Measurements from ENCODE around the gene ADGRF3. TPM values are rescaled to one million over a fixed set of nuclear protein-coding genes. Genes with fewer than 3 reads are reported as not detected.
"Not testable (repeated sequence)": the region's sequence is repeated elsewhere in the genome, so short reads cannot be mapped to it uniquely, and the experiment has no call there.

Gene ADGRF3
- total RNA-seq, 1 donor from 2014 or later = 0.12 TPM

DNA sequence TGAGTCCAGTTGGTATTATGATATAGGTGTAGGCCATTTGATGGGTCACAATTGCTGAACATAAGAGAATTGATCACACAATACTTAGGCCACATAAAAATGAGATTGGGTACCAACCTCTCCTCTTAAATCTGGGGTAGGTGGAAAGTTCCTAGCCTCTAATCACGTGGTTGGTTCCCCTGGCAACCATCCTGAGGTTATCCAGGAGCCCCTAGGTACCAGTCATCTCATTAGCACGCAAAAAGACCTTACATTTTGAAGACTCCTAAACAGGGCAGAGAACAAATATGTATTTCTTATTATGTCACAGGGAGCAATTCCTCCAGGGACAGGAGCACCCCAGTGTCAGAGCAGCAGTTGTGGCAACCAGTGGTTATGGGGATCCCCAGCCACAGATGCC, 13.3 kb downstream of the ADGRF3 start:
- no peak overlapping the region for H3K4me3 Mint-ChIP-seq (ENCODE audit: unreplicated experiment)
- H3K9me3 Mint-ChIP-seq (ENCODE audit: low read depth) = no peaks in the 10 kb centered on the region
- H3K27me3 Mint-ChIP-seq (ENCODE audit: low read depth) = peaks cover 11% of the 10 kb centered on the region
- peaks cover 6% of the 10 kb centered on the region for H3K4me1 Mint-ChIP-seq (ENCODE audit: low read depth)
- H3K36me3 Mint-ChIP-seq (ENCODE audit: low read depth) = no peaks in the 10 kb centered on the region
- TF ChIP-seq, protein P1, sequence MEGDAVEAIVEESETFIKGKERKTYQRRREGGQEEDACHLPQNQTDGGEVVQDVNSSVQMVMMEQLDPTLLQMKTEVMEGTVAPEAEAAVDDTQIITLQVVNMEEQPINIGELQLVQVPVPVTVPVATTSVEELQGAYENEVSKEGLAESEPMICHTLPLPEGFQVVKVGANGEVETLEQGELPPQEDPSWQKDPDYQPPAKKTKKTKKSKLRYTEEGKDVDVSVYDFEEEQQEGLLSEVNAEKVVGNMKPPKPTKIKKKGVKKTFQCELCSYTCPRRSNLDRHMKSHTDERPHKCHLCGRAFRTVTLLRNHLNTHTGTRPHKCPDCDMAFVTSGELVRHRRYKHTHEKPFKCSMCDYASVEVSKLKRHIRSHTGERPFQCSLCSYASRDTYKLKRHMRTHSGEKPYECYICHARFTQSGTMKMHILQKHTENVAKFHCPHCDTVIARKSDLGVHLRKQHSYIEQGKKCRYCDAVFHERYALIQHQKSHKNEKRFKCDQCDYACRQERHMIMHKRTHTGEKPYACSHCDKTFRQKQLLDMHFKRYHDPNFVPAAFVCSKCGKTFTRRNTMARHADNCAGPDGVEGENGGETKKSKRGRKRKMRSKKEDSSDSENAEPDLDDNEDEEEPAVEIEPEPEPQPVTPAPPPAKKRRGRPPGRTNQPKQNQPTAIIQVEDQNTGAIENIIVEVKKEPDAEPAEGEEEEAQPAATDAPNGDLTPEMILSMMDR (IDR thresholded peaks at IDR 0.05) = no peak
- no peak overlapping the region for H3K27ac Mint-ChIP-seq (ENCODE audit: unreplicated experiment)
- DNase-seq (ENCODE audit: low spot score) = no peak

DNA sequence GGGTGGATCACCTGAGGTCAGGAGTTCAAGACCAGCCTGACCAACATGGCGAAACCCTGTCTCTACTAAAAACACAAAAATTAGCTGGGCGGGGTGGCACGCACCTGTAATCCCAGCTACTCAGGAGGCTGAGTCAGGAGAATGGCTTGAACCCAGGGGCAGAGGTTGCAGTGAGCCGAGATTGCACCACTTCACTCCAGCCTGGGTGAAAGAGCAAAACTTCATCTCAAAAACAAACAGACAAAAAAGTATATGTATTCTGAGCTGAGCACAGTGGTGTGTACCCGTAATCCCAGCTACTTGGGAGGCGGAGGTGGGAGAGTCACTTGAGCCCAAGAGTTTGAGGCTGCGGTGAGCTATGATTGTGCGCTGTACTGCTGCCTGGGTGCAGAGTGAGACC, 15.3 kb downstream of the ADGRF3 start:
- H3K4me3 Mint-ChIP-seq (ENCODE audit: unreplicated experiment); H3K4me1 Mint-ChIP-seq (ENCODE audit: low read depth): not testable (repeated sequence)

GRCh38 chr2:26330604-26331003, 16.0 kb downstream of the ADGRF3 start:
- peaks cover 11% of the 10 kb centered on the region for H3K27me3 Mint-ChIP-seq (ENCODE audit: low read depth)

More for the DNA sequence above, 15.3 kb downstream of the ADGRF3 start:
- peaks cover 11% of the 10 kb centered on the region for H3K27me3 Mint-ChIP-seq (ENCODE audit: low read depth)
- not testable (repeated sequence) for H3K9me3 Mint-ChIP-seq (ENCODE audit: low read depth); DNase-seq (ENCODE audit: low spot score); H3K27ac Mint-ChIP-seq (ENCODE audit: unreplicated experiment); H3K36me3 Mint-ChIP-seq (ENCODE audit: low read depth)

GRCh38 chr2:26330114-26330549, 16.5 kb downstream of the ADGRF3 start:
- no peaks in the 10 kb centered on the region for H3K36me3 Mint-ChIP-seq (ENCODE audit: low read depth)
- no peaks in the 10 kb centered on the region for H3K9me3 Mint-ChIP-seq (ENCODE audit: low read depth)
- H3K27ac Mint-ChIP-seq (ENCODE audit: unreplicated experiment) = no peak overlapping the region
- H3K27me3 Mint-ChIP-seq (ENCODE audit: low read depth) = peaks cover 9% of the 10 kb centered on the region
- no peak for DNase-seq (ENCODE audit: low spot score)
- TF ChIP-seq, protein P1 (IDR thresholded peaks at IDR 0.05) = peak; percentile 92
- no peak overlapping the region for H3K4me3 Mint-ChIP-seq (ENCODE audit: unreplicated experiment)
- peaks cover 6% of the 10 kb centered on the region for H3K4me1 Mint-ChIP-seq (ENCODE audit: low read depth)

More at GRCh38 chr2:26330604-26331003, 16.0 kb downstream of the ADGRF3 start:
- Mint-ChIP-seq H3K4me1 (ENCODE audit: low read depth) (peaks cover 6% of the 10 kb centered on the region), H3K36me3 (ENCODE audit: low read depth) (no peaks in the 10 kb centered on the region), H3K4me3 (ENCODE audit: unreplicated experiment) (no peak overlapping the region), H3K9me3 (ENCODE audit: low read depth) (no peaks in the 10 kb centered on the region), H3K27ac (ENCODE audit: unreplicated experiment) (no peak overlapping the region)
- TF ChIP-seq, protein P1 (IDR thresholded peaks at IDR 0.05) = no peak
- no peak for DNase-seq (ENCODE audit: low spot score)

- H3K36me3 Mint-ChIP-seq (ENCODE audit: low read depth); H3K27me3 Mint-ChIP-seq (ENCODE audit: low read depth); H3K4me3 Mint-ChIP-seq (ENCODE audit: unreplicated experiment); DNase-seq (ENCODE audit: low spot score); H3K9me3 Mint-ChIP-seq (ENCODE audit: low read depth); H3K4me1 Mint-ChIP-seq (ENCODE audit: low read depth); H3K27ac Mint-ChIP-seq (ENCODE audit: unreplicated experiment): not testable (repeated sequence)
Observed at GRCh38 chr2:26329083-26329482, 17.5 kb downstream of the ADGRF3 start.

DNA sequence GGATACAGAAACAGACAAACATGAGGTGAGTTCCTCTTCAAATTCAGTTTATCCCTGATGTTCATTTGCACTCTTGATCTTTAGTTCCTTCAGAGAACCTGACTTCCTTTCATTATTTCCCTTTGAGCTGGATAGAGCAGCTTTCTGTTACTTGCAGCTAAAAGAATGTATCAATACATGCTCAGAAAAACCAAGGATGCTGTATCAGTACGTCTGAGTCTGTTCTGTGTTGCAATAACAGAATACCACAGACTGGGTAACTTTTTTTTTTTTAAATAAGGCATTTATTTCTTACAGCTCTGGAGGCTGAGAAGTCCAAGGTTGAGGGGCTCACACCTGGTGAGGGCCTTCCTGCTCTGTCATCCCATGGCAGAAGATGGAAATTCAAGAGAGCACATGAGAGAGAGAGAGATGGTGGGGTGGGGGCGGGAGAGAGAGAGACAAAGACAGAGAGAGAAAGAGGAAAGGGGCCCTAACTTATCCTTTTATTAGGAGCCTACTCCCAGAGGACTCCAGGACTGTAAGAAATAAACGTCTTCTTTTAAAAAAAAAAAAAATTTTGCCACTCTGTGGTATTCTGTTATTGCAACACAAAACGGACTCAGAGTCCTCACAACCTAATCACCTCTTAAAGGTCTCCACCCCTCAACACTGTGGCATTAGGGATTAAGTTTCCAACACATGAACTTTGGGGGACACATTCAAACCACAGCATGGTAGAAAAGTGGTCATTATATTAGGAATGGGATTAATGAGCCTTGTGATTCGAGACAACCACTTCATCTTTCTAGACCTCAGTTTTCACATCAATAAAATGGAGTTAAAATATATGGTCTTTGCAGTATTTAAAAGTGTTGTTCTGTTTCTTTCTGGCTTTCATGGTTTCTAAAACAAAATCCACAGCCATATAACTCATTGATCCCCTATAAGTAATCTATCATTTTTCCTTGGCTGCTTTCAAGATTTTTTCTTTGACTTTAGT, 19.0 kb downstream of the ADGRF3 start:
- TF ChIP-seq, protein P1 (IDR thresholded peaks at IDR 0.05) = no peak
- Mint-ChIP-seq H3K4me3 (ENCODE audit: unreplicated experiment) (no peak overlapping the region), H3K27me3 (ENCODE audit: low read depth) (peaks cover 3% of the 10 kb centered on the region), H3K9me3 (ENCODE audit: low read depth) (no peaks in the 10 kb centered on the region), H3K4me1 (ENCODE audit: low read depth) (peaks cover 6% of the 10 kb centered on the region), H3K27ac (ENCODE audit: unreplicated experiment) (no peak overlapping the region), H3K36me3 (ENCODE audit: low read depth) (no peaks in the 10 kb centered on the region)
- no peak for DNase-seq (ENCODE audit: low spot score)

Measured in chondrocyte (in vitro differentiated cells).